ENCODE data around the gene MAGI1. TPM values are rescaled to one million over a fixed set of nuclear protein-coding genes. Genes with fewer than 3 reads are reported as not detected.

Gene MAGI1
- total RNA-seq, 1 donor from 2014 or later, result 47.1 TPM

DNA sequence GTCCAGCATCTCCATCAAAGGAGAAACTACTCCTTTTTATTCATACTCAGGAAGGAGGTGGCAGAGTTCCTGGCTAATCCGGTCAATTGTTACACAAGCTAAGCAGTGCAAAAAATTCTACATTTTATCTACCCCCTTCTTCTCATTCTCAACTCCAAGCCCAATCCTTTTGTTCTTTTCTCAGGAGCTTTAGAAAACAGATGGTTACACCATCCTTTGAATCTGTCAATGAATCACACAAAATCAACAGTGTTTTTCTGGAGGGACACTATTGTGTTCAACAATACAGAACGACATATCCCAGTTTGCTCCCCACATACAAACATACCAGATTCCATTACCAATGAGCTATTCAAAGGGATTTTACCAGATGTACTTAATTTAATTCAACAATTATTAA, 362.1 kb downstream of the MAGI1 start:
- Histone ChIP-seq H3K9me3 (no peaks in the 10 kb centered on the region), H3K27me3 (no peaks in the 10 kb centered on the region), H3K4me1 (no peaks in the 10 kb centered on the region), H3K27ac (no peak overlapping the region), H3K4me3 (no peak overlapping the region), H3K36me3 (no peaks in the 10 kb centered on the region)
- no peak for DNase-seq (ENCODE audit: extremely low spot score in 2 of 2)
- intact Hi-C loops (cut with DNase I), result no loop called here
- TF ChIP-seq POLR2A (IDR thresholded peaks at IDR 0.05) (no peak), POLR2AphosphoS5 (IDR thresholded peaks at IDR 0.05; ENCODE audit: insufficient read depth in 1 of 2, low read depth in 1 of 2) (no peak)
- TF ChIP-seq, protein P1, sequence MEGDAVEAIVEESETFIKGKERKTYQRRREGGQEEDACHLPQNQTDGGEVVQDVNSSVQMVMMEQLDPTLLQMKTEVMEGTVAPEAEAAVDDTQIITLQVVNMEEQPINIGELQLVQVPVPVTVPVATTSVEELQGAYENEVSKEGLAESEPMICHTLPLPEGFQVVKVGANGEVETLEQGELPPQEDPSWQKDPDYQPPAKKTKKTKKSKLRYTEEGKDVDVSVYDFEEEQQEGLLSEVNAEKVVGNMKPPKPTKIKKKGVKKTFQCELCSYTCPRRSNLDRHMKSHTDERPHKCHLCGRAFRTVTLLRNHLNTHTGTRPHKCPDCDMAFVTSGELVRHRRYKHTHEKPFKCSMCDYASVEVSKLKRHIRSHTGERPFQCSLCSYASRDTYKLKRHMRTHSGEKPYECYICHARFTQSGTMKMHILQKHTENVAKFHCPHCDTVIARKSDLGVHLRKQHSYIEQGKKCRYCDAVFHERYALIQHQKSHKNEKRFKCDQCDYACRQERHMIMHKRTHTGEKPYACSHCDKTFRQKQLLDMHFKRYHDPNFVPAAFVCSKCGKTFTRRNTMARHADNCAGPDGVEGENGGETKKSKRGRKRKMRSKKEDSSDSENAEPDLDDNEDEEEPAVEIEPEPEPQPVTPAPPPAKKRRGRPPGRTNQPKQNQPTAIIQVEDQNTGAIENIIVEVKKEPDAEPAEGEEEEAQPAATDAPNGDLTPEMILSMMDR (IDR thresholded peaks at IDR 0.05), result no peak

- no peaks in the 10 kb centered on the region for H3K4me1 ChIP-seq
- H3K27me3 ChIP-seq, result no peaks in the 10 kb centered on the region
- intact Hi-C loops (cut with DNase I), result no loop called here
- no peak overlapping the region for H3K27ac ChIP-seq
- DNase-seq (ENCODE audit: extremely low spot score in 2 of 2), result no peak
- no peaks in the 10 kb centered on the region for H3K36me3 ChIP-seq
- no peak overlapping the region for H3K4me3 ChIP-seq
- no peaks in the 10 kb centered on the region for H3K9me3 ChIP-seq
- TF ChIP-seq POLR2AphosphoS5 (IDR thresholded peaks at IDR 0.05; ENCODE audit: insufficient read depth in 1 of 2, low read depth in 1 of 2), result no peak
These were observed 363.7 kb downstream of the MAGI1 start for GRCh38 chr3:65675011-65675410.

DNA sequence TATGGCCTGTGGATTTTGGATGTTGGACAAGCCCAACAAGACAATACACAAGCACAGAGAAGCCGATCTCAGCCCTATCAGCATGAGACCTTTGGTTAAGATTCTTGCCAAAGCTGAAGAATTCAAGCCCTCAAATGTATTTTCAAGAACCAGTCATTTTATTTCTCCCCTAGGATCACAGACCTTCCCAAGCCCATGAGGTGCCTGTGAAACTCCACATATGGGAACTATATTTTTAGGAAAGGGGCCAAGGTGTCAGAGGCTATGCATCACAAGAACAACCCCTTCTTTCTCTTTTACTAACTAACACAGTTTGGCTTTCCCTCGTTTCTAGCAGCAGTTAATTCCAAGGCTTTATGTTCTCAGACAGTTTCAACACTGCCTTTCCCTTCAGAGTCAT, 364.5 kb downstream of the MAGI1 start:
- intact Hi-C loops (cut with DNase I), result no loop called here
- DNase-seq (ENCODE audit: extremely low spot score in 2 of 2), result no peak
- H3K27me3 ChIP-seq, result no peaks in the 10 kb centered on the region

GRCh38 chr3:65672871-65673815, 365.6 kb downstream of the MAGI1 start:
- Histone ChIP-seq H3K27ac (no peak overlapping the region), H3K4me3 (no peak overlapping the region), H3K27me3 (no peaks in the 10 kb centered on the region), H3K9me3 (no peaks in the 10 kb centered on the region), H3K36me3 (no peaks in the 10 kb centered on the region), H3K4me1 (no peaks in the 10 kb centered on the region)
- TF ChIP-seq POLR2A (IDR thresholded peaks at IDR 0.05) (no peak), POLR2AphosphoS5 (IDR thresholded peaks at IDR 0.05; ENCODE audit: insufficient read depth in 1 of 2, low read depth in 1 of 2) (no peak)
- TF ChIP-seq, protein P1 (IDR thresholded peaks at IDR 0.05), result peak; percentile 26 to 40 (median 35)
- no peak for DNase-seq (ENCODE audit: extremely low spot score in 2 of 2)
- intact Hi-C loops (cut with DNase I), result no loop called here

More for the DNA sequence above, 364.5 kb downstream of the MAGI1 start:
- Histone ChIP-seq H3K4me1 (no peaks in the 10 kb centered on the region), H3K9me3 (no peaks in the 10 kb centered on the region), H3K27ac (no peak overlapping the region), H3K4me3 (no peak overlapping the region), H3K36me3 (no peaks in the 10 kb centered on the region)
- TF ChIP-seq, protein P1 (IDR thresholded peaks at IDR 0.05), result no peak
- TF ChIP-seq POLR2AphosphoS5 (IDR thresholded peaks at IDR 0.05; ENCODE audit: insufficient read depth in 1 of 2, low read depth in 1 of 2), result no peak
- no peak for TF ChIP-seq POLR2A (IDR thresholded peaks at IDR 0.05)

DNA sequence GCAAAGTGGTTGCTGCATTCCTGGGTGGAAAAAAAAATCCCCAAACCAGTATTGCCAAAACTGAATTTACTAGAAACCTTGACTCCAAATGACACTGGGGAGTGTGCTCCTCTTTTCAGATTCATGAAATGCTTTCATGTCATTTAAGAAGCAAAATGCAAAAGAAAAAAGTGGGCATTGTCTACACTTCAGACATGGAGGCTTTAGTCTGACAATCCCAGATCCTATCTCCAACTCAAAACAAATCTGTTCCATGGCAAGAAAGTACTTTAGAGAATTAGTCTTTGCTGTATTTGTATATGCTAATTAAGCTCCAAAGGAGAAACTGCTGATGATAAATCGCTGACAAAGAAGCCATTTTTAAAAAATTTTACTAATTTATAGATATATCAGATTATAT, 366.7 kb downstream of the MAGI1 start:
- no peaks in the 10 kb centered on the region for H3K4me1 ChIP-seq
- no peaks in the 10 kb centered on the region for H3K9me3 ChIP-seq
- TF ChIP-seq POLR2A (IDR thresholded peaks at IDR 0.05), result no peak
- H3K27ac ChIP-seq, result no peak overlapping the region
- H3K27me3 ChIP-seq, result no peaks in the 10 kb centered on the region
- no peak overlapping the region for H3K4me3 ChIP-seq
- intact Hi-C loops (cut with DNase I), result no loop called here
- no peaks in the 10 kb centered on the region for H3K36me3 ChIP-seq
- DNase-seq (ENCODE audit: extremely low spot score in 2 of 2), result no peak

- Histone ChIP-seq H3K4me1 (no peaks in the 10 kb centered on the region), H3K27ac (no peak overlapping the region), H3K27me3 (no peaks in the 10 kb centered on the region), H3K9me3 (no peaks in the 10 kb centered on the region), H3K36me3 (no peaks in the 10 kb centered on the region), H3K4me3 (no peak overlapping the region)
- intact Hi-C loops (cut with DNase I), result no loop called here
- DNase-seq (ENCODE audit: extremely low spot score in 2 of 2), result no peak
- TF ChIP-seq POLR2A (IDR thresholded peaks at IDR 0.05), result no peak
- TF ChIP-seq, protein P1 (IDR thresholded peaks at IDR 0.05), result no peak
- TF ChIP-seq POLR2AphosphoS5 (IDR thresholded peaks at IDR 0.05; ENCODE audit: insufficient read depth in 1 of 2, low read depth in 1 of 2), result no peak
These were observed 367.7 kb downstream of the MAGI1 start for GRCh38 chr3:65671004-65671403.

Measured in vagina (tissue), 2 donors.